Karpas-422 (cell line): ENCODE results near the gene KCTD5. TPM values are rescaled to one million over a fixed set of nuclear protein-coding genes. Genes with fewer than 3 reads are reported as not detected.
"Not testable (repeated sequence)": the region's sequence is repeated elsewhere in the genome, so short reads cannot be mapped to it uniquely, and the experiment has no call there.

ENCODE experiments used
- DNase-seq: peaks from one replicate; pipeline ENCODE4 v3.0.0-alpha.2; 2015
- H2AFZ ChIP-seq: fragments of 200-600 bp; sonication (generic); 2 replicates; pipeline ENCODE4 v1.6.1; 2014; ENCODE audit warnings: antibody characterized with exemption, low read length, mixed read lengths
- H3K27ac ChIP-seq: fragments of 200-600 bp; sonication (generic); 2 replicates; pipeline ENCODE4 v1.5.1; 2014; ENCODE audit warnings: mild to moderate bottlenecking, low read length, moderate library complexity
- H3K27me3 ChIP-seq: fragments of 200-600 bp; sonication (generic); 2 replicates; pipeline ENCODE4 v1.6.1; 2014; ENCODE audit warnings: low read length, mixed read lengths
- H3K36me3 ChIP-seq: fragments of 200-600 bp; sonication (generic); 2 replicates; pipeline ENCODE4 v1.6.1; 2014; ENCODE audit warnings: low read length, mixed read lengths; ENCODE audit not compliant: insufficient read depth
- H3K4me1 ChIP-seq: fragments of 200-600 bp; sonication (generic); 2 replicates; pipeline ENCODE4 v1.6.1; 2014; ENCODE audit warnings: mild to moderate bottlenecking, low read length, mixed read lengths
- H3K4me2 ChIP-seq: fragments of 200-600 bp; sonication (generic); 2 replicates; pipeline ENCODE4 v1.6.1; 2014; ENCODE audit warnings: low read length, low read depth, mild to moderate bottlenecking; ENCODE audit not compliant: poor library complexity, severe bottlenecking
- H3K4me3 ChIP-seq: fragments of 200-600 bp; sonication (generic); 2 replicates; pipeline ENCODE4 v1.5.1; 2014; ENCODE audit warnings: mild to moderate bottlenecking, antibody characterized with exemption, low read length, mixed read lengths
- H3K79me2 ChIP-seq: fragments of 200-600 bp; sonication (generic); 2 replicates; pipeline ENCODE4 v1.6.1; 2014; ENCODE audit warnings: mild to moderate bottlenecking, low read length, mixed read lengths
- H3K9ac ChIP-seq: fragments of 200-600 bp; sonication (generic); 2 replicates; pipeline ENCODE4 v1.6.0; 2014; ENCODE audit warnings: low read length
- H3K9me2 ChIP-seq: fragments of 200-600 bp; sonication (generic), shearing (Covaris generic); replicated peaks from 2 replicates; pipeline ENCODE4 v1.6.0; 2014; ENCODE audit warnings: mild to moderate bottlenecking, low read length, moderate library complexity; ENCODE audit not compliant: insufficient read depth
- H3K9me3 ChIP-seq: fragments of 300-700, 200-600 bp; sonication (generic); 2 replicates; pipeline ENCODE4 v1.6.1; 2014; ENCODE audit warnings: low read length, mixed read lengths
- H4K20me1 ChIP-seq: fragments of 200-600 bp; sonication (generic); 2 replicates; pipeline ENCODE4 v1.6.1; 2014; ENCODE audit warnings: mild to moderate bottlenecking, antibody characterized with exemption, low read length, low read depth; ENCODE audit not compliant: insufficient read depth
- total RNA-seq: library from RNA; depleted of rRNA; stranded (reverse); fragments of >200 nt; shearing (Covaris generic); gene quantifications from 2 replicates; pipeline ENCODE4 v1.2.3, GENCODE V29; 2014; ENCODE audit warnings: low replicate concordance

KCTD5 gene
- total RNA-seq, 1 experiment from 2014 or later = 15.7 TPM

- no peak overlapping the region for H3K9ac ChIP-seq
- no peaks in the 10 kb centered on the region for H3K27me3 ChIP-seq
- no peak overlapping the region for H3K4me2 ChIP-seq
- no peak overlapping the region for H3K4me3 ChIP-seq
- no peaks in the 10 kb centered on the region for H3K36me3 ChIP-seq
- H3K9me2 ChIP-seq = no peaks in the 10 kb centered on the region
- no peak overlapping the region for H2AFZ ChIP-seq
- no peak for DNase-seq
- H3K4me1 ChIP-seq = peaks cover 12% of the 10 kb centered on the region
- peaks cover 26% of the 10 kb centered on the region for H3K79me2 ChIP-seq
- no peaks in the 10 kb centered on the region for H3K9me3 ChIP-seq
- H3K27ac ChIP-seq = no peak overlapping the region
- peaks cover 15% of the 10 kb centered on the region for H4K20me1 ChIP-seq
These were observed 7.9 kb downstream of the KCTD5 start for GRCh38 chr16:2689968-2690801.

- H3K9ac ChIP-seq = no peak overlapping the region
- no peaks in the 10 kb centered on the region for H3K9me3 ChIP-seq
These were observed 8.5 kb downstream of the KCTD5 start for GRCh38 chr16:2690852-2691251.

GRCh38 chr16:2691491-2692248 lies 9.3 kb downstream of the KCTD5 start:
- Histone ChIP-seq H3K4me1 (peaks cover 11% of the 10 kb centered on the region), H3K79me2 (peaks cover 25% of the 10 kb centered on the region)

More at GRCh38 chr16:2690852-2691251, 8.5 kb downstream of the KCTD5 start:
- Histone ChIP-seq H3K27ac (no peak overlapping the region), H3K27me3 (no peaks in the 10 kb centered on the region), H3K36me3 (no peaks in the 10 kb centered on the region), H3K4me2 (no peak overlapping the region), H4K20me1 (peaks cover 15% of the 10 kb centered on the region), H3K4me1 (peaks cover 12% of the 10 kb centered on the region), H3K79me2 (peaks cover 26% of the 10 kb centered on the region), H3K4me3 (no peak overlapping the region), H2AFZ (no peak overlapping the region), H3K9me2 (no peaks in the 10 kb centered on the region)
- no peak for DNase-seq

DNA sequence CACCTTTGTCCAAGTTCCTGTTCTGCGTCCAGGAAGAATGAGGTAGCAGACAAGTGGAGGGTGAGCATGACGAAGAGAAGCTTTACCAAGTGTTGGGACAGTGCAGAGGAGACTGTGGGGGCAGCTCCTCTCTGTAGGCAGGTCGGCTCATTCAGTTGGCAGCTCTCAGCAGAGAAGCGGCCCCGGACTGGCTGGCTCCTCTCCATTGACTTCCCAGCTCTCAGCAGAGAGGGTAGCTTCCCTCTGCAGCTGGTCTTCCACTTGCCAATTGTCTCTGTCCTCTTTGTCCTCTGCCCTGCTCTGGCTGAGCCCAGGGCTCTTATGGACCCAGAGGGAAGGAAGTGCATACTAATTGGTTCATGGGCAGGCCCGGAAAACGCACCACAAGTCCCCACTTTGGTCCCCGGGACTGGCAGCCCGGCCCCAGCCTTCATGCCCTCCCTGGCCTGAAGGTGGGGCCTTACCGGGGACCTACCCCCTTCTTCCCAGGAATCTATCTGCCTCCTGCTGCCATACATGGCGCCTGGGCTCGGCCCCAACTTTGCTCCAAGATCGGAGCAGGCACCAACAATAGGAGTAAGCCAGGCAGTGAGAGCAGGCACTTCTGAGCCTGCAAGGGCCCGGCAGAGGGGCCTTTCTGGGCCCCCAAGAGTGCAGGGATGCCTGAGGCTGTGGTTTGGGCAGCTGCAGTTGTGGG lies 10.1 kb downstream of the KCTD5 start:
- no peak overlapping the region for H3K4me3 ChIP-seq
- H3K4me1 ChIP-seq = peaks cover 4% of the 10 kb centered on the region
- no peak overlapping the region for H3K4me2 ChIP-seq
- H4K20me1 ChIP-seq = peaks cover 7% of the 10 kb centered on the region
- H3K27ac ChIP-seq = no peak overlapping the region
- H2AFZ ChIP-seq = no peak overlapping the region
- no peaks in the 10 kb centered on the region for H3K36me3 ChIP-seq
- H3K9ac ChIP-seq = no peak overlapping the region
- H3K9me2 ChIP-seq = no peaks in the 10 kb centered on the region
- H3K27me3 ChIP-seq = no peaks in the 10 kb centered on the region
- no peak for DNase-seq
- no peaks in the 10 kb centered on the region for H3K9me3 ChIP-seq
- peaks cover 18% of the 10 kb centered on the region for H3K79me2 ChIP-seq

More at GRCh38 chr16:2691491-2692248, 9.3 kb downstream of the KCTD5 start:
- Histone ChIP-seq H3K9me2 (no peaks in the 10 kb centered on the region), H3K27me3 (no peaks in the 10 kb centered on the region), H3K4me2 (no peak overlapping the region), H3K9ac (no peak overlapping the region), H3K9me3 (no peaks in the 10 kb centered on the region), H2AFZ (no peak overlapping the region), H3K27ac (no peak overlapping the region), H4K20me1 (peaks cover 14% of the 10 kb centered on the region), H3K4me3 (no peak overlapping the region), H3K36me3 (no peaks in the 10 kb centered on the region)
- no peak for DNase-seq

- H2AFZ ChIP-seq = no peak overlapping the region
- no peaks in the 10 kb centered on the region for H3K36me3 ChIP-seq
- H4K20me1 ChIP-seq = 0 out of 2 replicates have a peak, but pooled peaks cover 3% of the 10 kb centered on the region
- H3K9me3 ChIP-seq = no peaks in the 10 kb centered on the region
- DNase-seq = peak; percentile 56
- no peak overlapping the region for H3K27ac ChIP-seq
- no peaks in the 10 kb centered on the region for H3K4me1 ChIP-seq
- peaks cover 12% of the 10 kb centered on the region; the same call in 1 of the 2 replicates for H3K79me2 ChIP-seq
- H3K4me3 ChIP-seq = no peak overlapping the region
- no peaks in the 10 kb centered on the region for H3K27me3 ChIP-seq
- H3K9me2 ChIP-seq = no peaks in the 10 kb centered on the region
- H3K9ac ChIP-seq = no peak overlapping the region
- no peak overlapping the region for H3K4me2 ChIP-seq
These were observed 10.8 kb downstream of the KCTD5 start for GRCh38 chr16:2692948-2693651.

GRCh38 chr16:2696601-2697250 lies 14.4 kb downstream of the KCTD5 start:
- H3K4me3 ChIP-seq, H3K4me1 ChIP-seq, H3K9me3 ChIP-seq, DNase-seq, H4K20me1 ChIP-seq, H3K79me2 ChIP-seq, H3K27me3 ChIP-seq, H3K4me2 ChIP-seq, H3K27ac ChIP-seq, H3K36me3 ChIP-seq, H2AFZ ChIP-seq, H3K9me2 ChIP-seq, H3K9ac ChIP-seq: not testable (repeated sequence)

DNA sequence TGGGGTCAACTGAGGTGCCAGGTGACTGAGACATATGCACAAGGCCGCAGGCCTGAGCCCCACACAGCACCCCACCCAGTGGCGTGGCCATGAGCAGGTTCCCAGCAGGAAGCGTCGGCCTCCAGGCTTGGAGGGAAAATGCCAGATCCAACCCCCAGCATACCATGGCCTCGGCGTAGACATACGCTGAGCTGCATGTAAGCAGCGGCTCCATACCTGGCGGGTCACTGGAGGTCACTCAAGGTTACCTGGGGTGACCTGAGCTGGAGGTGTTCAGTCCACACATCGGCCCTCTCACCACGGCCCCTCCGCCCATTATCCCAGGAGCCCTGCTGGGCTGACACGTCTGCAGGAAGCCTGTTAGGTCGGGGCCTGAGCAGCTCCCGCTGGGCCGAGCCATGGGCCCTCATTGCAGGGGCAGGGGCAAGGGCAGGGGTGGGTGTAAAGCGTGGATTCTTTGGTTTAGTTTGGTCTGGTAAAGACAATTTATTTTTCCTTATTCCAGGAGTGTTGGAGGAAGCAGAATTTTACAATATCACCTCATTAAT lies 15.2 kb downstream of the KCTD5 start:
- no peaks in the 10 kb centered on the region for H3K9me2 ChIP-seq
- no peak overlapping the region for H3K4me2 ChIP-seq
- H3K36me3 ChIP-seq = no peaks in the 10 kb centered on the region
- no peak overlapping the region for H2AFZ ChIP-seq
- H3K9me3 ChIP-seq = no peaks in the 10 kb centered on the region
- H4K20me1 ChIP-seq = 0 out of 2 replicates have a peak, but pooled peaks cover 6% of the 10 kb centered on the region
- no peaks in the 10 kb centered on the region for H3K27me3 ChIP-seq
- no peaks in the 10 kb centered on the region for H3K4me1 ChIP-seq
- H3K9ac ChIP-seq = no peak overlapping the region
- no peak overlapping the region for H3K4me3 ChIP-seq
- 0 out of 2 replicates have a peak, but pooled peaks cover 2% of the 10 kb centered on the region for H3K79me2 ChIP-seq
- DNase-seq = no peak
- no peak overlapping the region for H3K27ac ChIP-seq
